Measurements from ENCODE around the gene TARBP1.
A peak's percentile ranks its signal among the peaks of the same experiment; 100 is the strongest.

TARBP1 gene

DNA sequence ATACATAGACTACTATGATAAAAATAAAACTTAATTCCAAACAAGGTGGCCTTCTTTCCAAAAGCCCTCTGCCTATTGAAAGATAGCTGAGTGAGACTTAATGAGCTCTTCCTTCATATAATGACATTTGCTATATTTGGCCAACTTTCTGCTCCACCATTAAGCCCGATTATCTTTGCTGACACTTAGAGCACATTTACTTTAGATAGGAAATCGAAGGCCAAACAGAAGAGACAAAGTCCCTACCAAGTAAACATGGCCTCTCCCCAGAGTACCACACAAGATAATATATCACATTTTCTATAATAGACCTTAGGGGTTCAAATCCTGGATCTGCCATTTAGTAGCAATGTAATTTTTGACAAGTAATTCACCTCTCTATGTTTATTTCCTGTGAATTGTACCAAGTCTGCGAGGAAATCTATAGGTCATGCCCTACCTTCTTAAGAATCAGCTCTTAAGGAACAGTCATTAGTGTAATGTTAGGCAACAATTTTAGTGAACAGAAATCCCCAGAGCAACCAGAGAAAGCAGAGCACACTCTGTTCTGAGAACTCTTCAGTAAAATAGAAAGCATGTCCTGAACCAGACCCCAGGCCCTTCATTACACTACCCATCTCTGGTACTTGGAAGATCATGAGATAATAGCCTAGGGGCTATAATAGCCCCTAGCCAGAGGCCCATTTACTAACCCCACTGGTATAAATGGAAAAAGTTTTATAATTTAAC is 123.0 kb downstream of the TARBP1 start:
- H3K4me1 ChIP-seq (ENCODE audit: insufficient read depth, low read length, severe bottlenecking) = peaks cover 22% of the 10 kb centered on the region
- H3K79me2 ChIP-seq (ENCODE audit: insufficient read depth, low read length) = no peaks in the 10 kb centered on the region
- peak overlapping the region; percentile 67 for H3K4me2 ChIP-seq (ENCODE audit: low read length)
- no peaks in the 10 kb centered on the region for H3K9me3 ChIP-seq (ENCODE audit: low read length)
- no peak overlapping the region; the same call in 1 of the 2 replicates for H3K9ac ChIP-seq (ENCODE audit: low read length)
- no peaks in the 10 kb centered on the region; the same call in 1 of the 2 replicates for H3K9me2 ChIP-seq (ENCODE audit: low read depth, low read length)
- peak overlapping the region; percentile 73 for H3K4me3 ChIP-seq (ENCODE audit: low read depth, low read length, poor library complexity, severe bottlenecking)
- H3K36me3 ChIP-seq (ENCODE audit: insufficient read depth, low read length) = no peaks in the 10 kb centered on the region
- no peaks in the 10 kb centered on the region for H4K20me1 ChIP-seq (ENCODE audit: insufficient read depth, low read length)
- TF ChIP-seq, protein P1, sequence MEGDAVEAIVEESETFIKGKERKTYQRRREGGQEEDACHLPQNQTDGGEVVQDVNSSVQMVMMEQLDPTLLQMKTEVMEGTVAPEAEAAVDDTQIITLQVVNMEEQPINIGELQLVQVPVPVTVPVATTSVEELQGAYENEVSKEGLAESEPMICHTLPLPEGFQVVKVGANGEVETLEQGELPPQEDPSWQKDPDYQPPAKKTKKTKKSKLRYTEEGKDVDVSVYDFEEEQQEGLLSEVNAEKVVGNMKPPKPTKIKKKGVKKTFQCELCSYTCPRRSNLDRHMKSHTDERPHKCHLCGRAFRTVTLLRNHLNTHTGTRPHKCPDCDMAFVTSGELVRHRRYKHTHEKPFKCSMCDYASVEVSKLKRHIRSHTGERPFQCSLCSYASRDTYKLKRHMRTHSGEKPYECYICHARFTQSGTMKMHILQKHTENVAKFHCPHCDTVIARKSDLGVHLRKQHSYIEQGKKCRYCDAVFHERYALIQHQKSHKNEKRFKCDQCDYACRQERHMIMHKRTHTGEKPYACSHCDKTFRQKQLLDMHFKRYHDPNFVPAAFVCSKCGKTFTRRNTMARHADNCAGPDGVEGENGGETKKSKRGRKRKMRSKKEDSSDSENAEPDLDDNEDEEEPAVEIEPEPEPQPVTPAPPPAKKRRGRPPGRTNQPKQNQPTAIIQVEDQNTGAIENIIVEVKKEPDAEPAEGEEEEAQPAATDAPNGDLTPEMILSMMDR (IDR thresholded peaks at IDR 0.05; ENCODE audit: low read length) = no peak
- TF ChIP-seq EZH2 (IDR thresholded peaks at IDR 0.05; ENCODE audit: borderline replicate concordance, low read length) = no peak
- H3F3A ChIP-seq (ENCODE audit: insufficient read depth, low read length) = no peaks in the 10 kb centered on the region
- H3K27ac ChIP-seq (ENCODE audit: low read depth, low read length, poor library complexity, severe bottlenecking) = no peak overlapping the region
- H2AFZ ChIP-seq (ENCODE audit: low read length) = 0 out of 2 replicates have a peak overlapping the region, but pooled peaks have one; percentile 17
- H3K27me3 ChIP-seq (ENCODE audit: insufficient read depth, low read length) = no peaks in the 10 kb centered on the region

DNA sequence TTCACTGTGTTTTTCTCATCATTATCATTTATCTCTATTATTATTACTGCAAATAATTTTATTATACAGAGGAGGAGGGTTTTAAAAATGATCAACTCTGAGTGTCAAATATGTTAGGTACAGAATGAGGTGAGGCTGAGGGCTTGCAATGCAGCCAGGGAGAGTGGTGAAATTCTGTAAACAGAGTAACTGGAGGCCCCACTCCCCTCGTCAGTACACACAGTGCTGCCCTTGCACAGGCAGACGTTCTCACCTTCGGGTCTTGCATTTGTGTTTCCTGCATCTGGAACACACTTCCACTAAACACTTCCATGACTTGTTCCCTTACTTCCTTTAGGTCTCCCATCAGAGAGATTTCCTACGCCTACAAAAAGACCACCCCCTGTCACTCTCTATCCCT is 130.0 kb downstream of the TARBP1 start:
- H3K79me2 ChIP-seq (ENCODE audit: insufficient read depth, low read length) = no peaks in the 10 kb centered on the region
- no peak overlapping the region for H2AFZ ChIP-seq (ENCODE audit: low read length)
- no peaks in the 10 kb centered on the region; the same call in 1 of the 2 replicates for H3K36me3 ChIP-seq (ENCODE audit: insufficient read depth, low read length)
- H3F3A ChIP-seq (ENCODE audit: insufficient read depth, low read length) = no peaks in the 10 kb centered on the region
- no peaks in the 10 kb centered on the region for H3K4me1 ChIP-seq (ENCODE audit: insufficient read depth, low read length, severe bottlenecking)
- no peaks in the 10 kb centered on the region for H4K20me1 ChIP-seq (ENCODE audit: insufficient read depth, low read length)
- no peak overlapping the region for H3K4me3 ChIP-seq (ENCODE audit: low read depth, low read length, poor library complexity, severe bottlenecking)
- H3K4me2 ChIP-seq (ENCODE audit: low read length) = no peak overlapping the region
- no peak overlapping the region for H3K27ac ChIP-seq (ENCODE audit: low read depth, low read length, poor library complexity, severe bottlenecking)
- H3K9me2 ChIP-seq (ENCODE audit: low read depth, low read length) = no peaks in the 10 kb centered on the region; the same call in 1 of the 2 replicates
- no peak overlapping the region for H3K9ac ChIP-seq (ENCODE audit: low read length)
- H3K9me3 ChIP-seq (ENCODE audit: low read length) = no peaks in the 10 kb centered on the region
- H3K27me3 ChIP-seq (ENCODE audit: insufficient read depth, low read length) = no peaks in the 10 kb centered on the region
- TF ChIP-seq, protein P1 (IDR thresholded peaks at IDR 0.05; ENCODE audit: low read length) = no peak
- TF ChIP-seq EZH2 (IDR thresholded peaks at IDR 0.05; ENCODE audit: borderline replicate concordance, low read length) = no peak

DNA sequence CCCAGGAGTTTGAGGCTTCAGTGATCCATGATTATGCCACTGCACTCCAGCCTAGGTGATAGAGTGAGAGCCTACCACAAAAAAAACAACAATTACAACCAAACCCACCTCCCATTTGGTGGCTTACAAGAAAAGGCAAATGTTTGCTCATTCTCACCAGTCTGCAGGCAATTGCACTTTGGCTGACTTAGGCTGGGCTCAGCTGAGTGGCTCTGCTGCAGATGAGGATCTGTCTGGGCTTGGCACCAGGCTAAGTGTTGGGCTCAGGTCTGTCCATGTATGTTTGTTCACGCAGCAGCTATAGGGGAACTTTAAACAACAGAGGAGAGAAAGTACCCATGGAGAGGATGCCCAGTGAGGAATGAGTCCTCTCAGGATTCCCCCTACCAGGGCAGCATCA is 133.7 kb downstream of the TARBP1 start:
- H3K9me2 ChIP-seq (ENCODE audit: low read depth, low read length) = no peaks in the 10 kb centered on the region
- no peaks in the 10 kb centered on the region for H3K79me2 ChIP-seq (ENCODE audit: insufficient read depth, low read length)
- H2AFZ ChIP-seq (ENCODE audit: low read length) = no peak overlapping the region
- H3K4me3 ChIP-seq (ENCODE audit: low read depth, low read length, poor library complexity, severe bottlenecking) = no peak overlapping the region
- TF ChIP-seq EZH2 (IDR thresholded peaks at IDR 0.05; ENCODE audit: borderline replicate concordance, low read length) = no peak
- TF ChIP-seq, protein P1 (IDR thresholded peaks at IDR 0.05; ENCODE audit: low read length) = no peak
- no peak overlapping the region for H3K9ac ChIP-seq (ENCODE audit: low read length)
- H3K36me3 ChIP-seq (ENCODE audit: insufficient read depth, low read length) = no peaks in the 10 kb centered on the region; the same call in 1 of the 2 replicates
- H3K4me1 ChIP-seq (ENCODE audit: insufficient read depth, low read length, severe bottlenecking) = no peaks in the 10 kb centered on the region
- H3F3A ChIP-seq (ENCODE audit: insufficient read depth, low read length) = no peaks in the 10 kb centered on the region
- no peak overlapping the region for H3K27ac ChIP-seq (ENCODE audit: low read depth, low read length, poor library complexity, severe bottlenecking)
- no peak overlapping the region for H3K4me2 ChIP-seq (ENCODE audit: low read length)
- H3K9me3 ChIP-seq (ENCODE audit: low read length) = no peaks in the 10 kb centered on the region
- H3K27me3 ChIP-seq (ENCODE audit: insufficient read depth, low read length) = no peaks in the 10 kb centered on the region
- H4K20me1 ChIP-seq (ENCODE audit: insufficient read depth, low read length) = no peaks in the 10 kb centered on the region
